Neural progenitor cell (in vitro differentiated cells): ENCODE results near the gene DRAP1. TPM values are rescaled to one million over a fixed set of nuclear protein-coding genes. Genes with fewer than 3 reads are reported as not detected.

Experiments used
- DNase-seq: peaks from one replicate; pipeline ENCODE4 v3.0.0-alpha.2; 2016; ENCODE audit warnings: low spot score
- H2AFZ ChIP-seq: fragments of 200-600 bp; sonication (generic); replicated peaks from 2 replicates; pipeline ENCODE4 v1.6.1; 2016; ENCODE audit warnings: antibody characterized with exemption
- H3F3A ChIP-seq: fragments of 200-600 bp; sonication (generic); 2 replicates; pipeline ENCODE4 v1.6.1; 2016; ENCODE audit warnings: antibody characterized with exemption, low read depth
- H3K27ac ChIP-seq: fragments of 200-600 bp; sonication (generic); 2 replicates; pipeline ENCODE4 v1.5.1; 2016; ENCODE audit warnings: mild to moderate bottlenecking
- H3K27me3 ChIP-seq: fragments of 200-600 bp; sonication (generic); 2 replicates; pipeline ENCODE4 v1.6.1; 2016; ENCODE audit warnings: mild to moderate bottlenecking, moderate library complexity
- H3K36me3 ChIP-seq: fragments of 200-600 bp; sonication (generic); 2 replicates; pipeline ENCODE4 v1.5.1; 2016
- H3K4me1 ChIP-seq: fragments of 200-600 bp; sonication (generic); 2 replicates; pipeline ENCODE4 v1.6.1; 2016; ENCODE audit warnings: mixed run types
- H3K4me2 ChIP-seq: fragments of 200-600 bp; sonication (generic); 2 replicates; pipeline ENCODE4 v1.6.1; 2016
- H3K4me3 ChIP-seq: fragments of 200-600 bp; sonication (generic); 2 replicates; pipeline ENCODE4 v1.5.1; 2016
- H3K79me2 ChIP-seq: fragments of 200-600 bp; sonication (generic); 2 replicates; pipeline ENCODE4 v1.6.1; 2016; ENCODE audit warnings: low read depth
- H3K9ac ChIP-seq: fragments of 200-600 bp; sonication (generic); 2 replicates; pipeline ENCODE4 v1.6.1; 2016
- H3K9me3 ChIP-seq: fragments of 200-600 bp; sonication (generic); 2 replicates; pipeline ENCODE4 v1.5.1; 2016; ENCODE audit warnings: low read depth
- H4K20me1 ChIP-seq: fragments of 200-600 bp; sonication (generic); 2 replicates; pipeline ENCODE4 v1.6.1; 2016; ENCODE audit warnings: low read depth
- H3K27ac Mint-ChIP-seq: 3 replicates; pipeline ENCODE4 v1.8.0; 2021; ENCODE audit warnings: mixed read lengths
- H3K27me3 Mint-ChIP-seq: 2 replicates; pipeline ENCODE4 v1.8.0; 2022; ENCODE audit warnings: low read depth, mild to moderate bottlenecking, inconsistent platforms, moderate library complexity, mixed read lengths; ENCODE audit not compliant: insufficient read depth
- H3K36me3 Mint-ChIP-seq: 3 replicates; pipeline ENCODE4 v1.8.0; 2021; ENCODE audit warnings: mixed read lengths
- H3K4me1 Mint-ChIP-seq: 3 replicates; pipeline ENCODE4 v1.8.0; 2021; ENCODE audit warnings: mixed read lengths
- H3K4me3 Mint-ChIP-seq: 3 replicates; pipeline ENCODE4 v1.8.0; 2021; ENCODE audit warnings: mild to moderate bottlenecking, moderate library complexity, mixed read lengths
- H3K9me3 Mint-ChIP-seq: 3 replicates; pipeline ENCODE4 v1.8.0; 2020; ENCODE audit warnings: mixed read lengths
- CTCF ChIP-seq: fragments of 200-600 bp; sonication (generic); IDR thresholded peaks from 2 replicates; pipeline ENCODE4 v1.5.1; 2017; ENCODE audit warnings: antibody characterized with exemption, mild to moderate bottlenecking
- EZH2 ChIP-seq: fragments of 200-600 bp; sonication (generic); IDR thresholded peaks from 2 replicates; pipeline ENCODE4 v1.6.1; 2017; ENCODE audit warnings: antibody characterized with exemption, mild to moderate bottlenecking, moderate library complexity
- EZH2phosphoT487 ChIP-seq: fragments of 200-600 bp; sonication (generic); IDR thresholded peaks from 2 replicates; pipeline ENCODE4 v1.6.1; 2017; ENCODE audit warnings: antibody characterized with exemption
- total RNA-seq: library from RNA; depleted of rRNA; stranded (reverse); fragments of >200 nt; gene quantifications from 2 replicates; pipeline ENCODE4 v1.2.3, GENCODE V29; 2015; ENCODE audit warnings: low replicate concordance

The DRAP1 gene
- total RNA-seq, 1 donor from 2014 or later = 51.0 TPM

- Histone ChIP-seq H3K27ac (no peak overlapping the region), H2AFZ (no peak overlapping the region), H3K4me2 (peak overlapping the region; percentile 97), H3K36me3 (no peaks in the 10 kb centered on the region), H4K20me1 (peaks cover 11% of the 10 kb centered on the region), H3F3A (peaks cover 28% of the 10 kb centered on the region), H3K9ac (no peak overlapping the region), H3K9me3 (no peaks in the 10 kb centered on the region), H3K4me1 (peaks cover 4% of the 10 kb centered on the region), H3K27me3 (peaks cover 17% of the 10 kb centered on the region), H3K4me3 (no peak overlapping the region), H3K79me2 (no peaks in the 10 kb centered on the region)
- H3K4me1 Mint-ChIP-seq = peaks cover 35% of the 10 kb centered on the region
- peaks cover 17% of the 10 kb centered on the region for H3K27me3 Mint-ChIP-seq
- H3K9me3 Mint-ChIP-seq = no peaks in the 10 kb centered on the region
- no peak for DNase-seq
- TF ChIP-seq CTCF = no peak
- no peak for TF ChIP-seq EZH2
- no peak for TF ChIP-seq EZH2phosphoT487
- peak overlapping the region; percentile 25 for H3K27ac Mint-ChIP-seq
- H3K4me3 Mint-ChIP-seq = peak overlapping the region; percentile 62
- no peaks in the 10 kb centered on the region for H3K36me3 Mint-ChIP-seq
Measured at GRCh38 chr11:65870706-65871681, 48.2 kb upstream of the DRAP1 start.

DNA sequence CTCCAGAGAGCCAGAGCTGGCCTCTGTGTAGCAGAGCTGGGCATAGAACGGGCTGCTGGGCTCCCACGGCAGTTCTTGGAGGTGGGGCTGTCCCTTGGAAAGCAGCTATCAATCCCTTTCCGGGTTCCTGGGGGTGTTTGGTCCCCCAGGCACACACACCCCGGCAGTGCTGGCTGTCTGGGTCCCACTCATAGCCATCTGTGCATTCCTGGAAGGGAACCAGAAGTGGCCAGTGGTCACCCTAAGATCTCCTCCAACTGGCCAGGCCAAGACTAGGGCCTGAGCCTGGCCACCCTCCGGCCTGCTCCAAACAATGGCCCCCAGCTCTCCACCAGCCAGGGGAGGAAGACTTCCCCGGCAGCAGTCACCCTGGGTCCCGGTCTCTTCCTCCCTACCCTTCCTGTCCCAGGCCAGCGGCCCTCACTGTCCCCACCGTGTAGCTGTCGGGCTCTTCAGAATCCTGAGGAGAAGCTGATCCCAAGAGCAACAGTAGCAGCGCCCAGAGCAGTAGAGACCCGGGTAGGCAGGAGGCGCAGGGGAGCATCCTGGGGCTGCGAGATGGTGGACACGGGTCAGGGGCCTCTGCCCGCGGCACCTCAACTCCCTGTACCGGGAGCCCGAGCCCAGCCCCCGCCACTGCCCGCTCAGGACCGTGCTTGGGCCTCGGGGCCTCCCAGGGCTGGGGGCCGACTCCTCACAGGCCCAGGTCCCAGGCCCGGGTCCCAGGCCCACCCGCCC, 47.2 kb upstream of the DRAP1 start:
- DNase-seq = peak; percentile 56
- peaks cover 33% of the 10 kb centered on the region for H3K4me1 Mint-ChIP-seq

More for the DNA sequence above, 47.2 kb upstream of the DRAP1 start:
- Histone ChIP-seq H3K27me3 (peaks cover 17% of the 10 kb centered on the region), H4K20me1 (peaks cover 5% of the 10 kb centered on the region), H3K27ac (no peak overlapping the region), H3F3A (peaks cover 23% of the 10 kb centered on the region), H2AFZ (no peak overlapping the region), H3K9me3 (no peaks in the 10 kb centered on the region), H3K4me3 (peak overlapping the region; percentile 67), H3K4me2 (peak overlapping the region; percentile 97), H3K4me1 (peaks cover 4% of the 10 kb centered on the region), H3K36me3 (no peaks in the 10 kb centered on the region), H3K79me2 (no peaks in the 10 kb centered on the region), H3K9ac (peak overlapping the region; percentile 37)
- Mint-ChIP-seq H3K9me3 (no peaks in the 10 kb centered on the region), H3K27ac (no peak overlapping the region), H3K27me3 (peaks cover 19% of the 10 kb centered on the region), H3K36me3 (no peaks in the 10 kb centered on the region), H3K4me3 (peak overlapping the region; percentile 62)
- TF ChIP-seq EZH2phosphoT487 (no peak), CTCF (no peak), EZH2 (no peak)
